ENCODE results near the gene EEF1A2.

Gene EEF1A2

GRCh38 chr20:63498960-63499337, at the start of gene EEF1A2:
Gene EEF1A2 (minus strand): TSS chr20:63499083. CDS start chr20:63497763, 1,320 bp downstream.
- DNase-seq, result peak in 2 of 4 experiments; percentile 19 to 58

- no peak for DNase-seq
Measured at GRCh38 chr20:63548542-63548941, 49.7 kb upstream of the EEF1A2 start.

- no peak for DNase-seq
Measured at GRCh38 chr20:63547725-63548480, 49.0 kb upstream of the EEF1A2 start, which contains the start of gene SRMS. Gene SRMS (minus strand): TSS chr20:63547749. CDS start chr20:63547463, 286 bp downstream.

- no peak for DNase-seq
Measured at GRCh38 chr20:63546956-63547724, 48.3 kb upstream of the EEF1A2 start.

- DNase-seq, result no peak
Measured at GRCh38 chr20:63546256-63546955, 47.5 kb upstream of the EEF1A2 start.

- no peak for DNase-seq
Measured at GRCh38 chr20:63545814-63546213, 46.9 kb upstream of the EEF1A2 start.

- no peak for DNase-seq
Measured at GRCh38 chr20:63544958-63545516, 46.2 kb upstream of the EEF1A2 start.

GRCh38 chr20:63544241-63544957, 45.5 kb upstream of the EEF1A2 start:
- DNase-seq, result no peak

GRCh38 chr20:63543733-63544132, 44.9 kb upstream of the EEF1A2 start:
- no peak for DNase-seq

- no peak for DNase-seq
Measured at GRCh38 chr20:63543131-63543530, 44.2 kb upstream of the EEF1A2 start.

- no peak for DNase-seq
Measured at GRCh38 chr20:63542696-63543095, 43.8 kb upstream of the EEF1A2 start.

- no peak for DNase-seq
Measured at GRCh38 chr20:63542031-63542559, 43.2 kb upstream of the EEF1A2 start.

- DNase-seq, result no peak
Measured at GRCh38 chr20:63541371-63541770, 42.5 kb upstream of the EEF1A2 start.

- DNase-seq, result no peak
Measured at GRCh38 chr20:63540417-63541186, 41.7 kb upstream of the EEF1A2 start.

- no peak for DNase-seq
Measured at GRCh38 chr20:63539441-63540370, 40.8 kb upstream of the EEF1A2 start.

- no peak for DNase-seq
Measured at GRCh38 chr20:63539092-63539430, 40.2 kb upstream of the EEF1A2 start.

- peak in 1 of 4 experiments; percentile 42 for DNase-seq
Measured at GRCh38 chr20:63538204-63539091, 39.6 kb upstream of the EEF1A2 start.

GRCh38 chr20:63537525-63538203, 38.8 kb upstream of the EEF1A2 start:
- peak; percentile 84 to 87 (median 86) for DNase-seq

Data from activated naive CD4-positive, alpha-beta T cell (primary cell).